MCF 10A (cell line): ENCODE measurements around the gene MAGEB2. TPM values are rescaled to one million over a fixed set of nuclear protein-coding genes. Genes with fewer than 3 reads are reported as not detected.

Experiments used
- BruUV-seq: library from RNA; stranded (reverse); fragments of 400-500 nt; replicated peaks from 2 replicates; lab custom pipeline; 2021; lab: Mats Ljungman, UMichigan
- CTCF ChIA-PET: fragments of 300-600 bp; sonication (Branson Sonifier 250); formaldehyde crosslinking; extraction: SDS; loops from one replicate; lab custom pipeline; 2021; ENCODE audit warnings: antibody characterized with exemption, inconsistent platforms; lab: Yijun Ruan, JAX
- POLR2A ChIA-PET: fragments of 300-600, 350-650 bp; sonication (Branson Sonifier 250); formaldehyde crosslinking; extraction: SDS; loops from one replicate; lab custom pipeline; 2020; ENCODE audit warnings: antibody characterized with exemption, inconsistent platforms; lab: Yijun Ruan, JAX
- DNase-seq: peaks from one replicate; pipeline ENCODE4 v3.0.0-alpha.2; 2018; ENCODE audit not compliant: unreplicated experiment
- H3K27ac Mint-ChIP-seq: one replicate; pipeline ENCODE4 v1.8.0; 2022; ENCODE audit warnings: mild to moderate bottlenecking, low read depth, mixed read lengths; ENCODE audit not compliant: unreplicated experiment
- H3K27me3 Mint-ChIP-seq: one replicate; pipeline ENCODE4 v1.8.0; 2022; ENCODE audit warnings: mixed read lengths; ENCODE audit not compliant: insufficient read depth, unreplicated experiment
- H3K36me3 Mint-ChIP-seq: one replicate; pipeline ENCODE4 v1.8.0; 2022; ENCODE audit warnings: mild to moderate bottlenecking, moderate library complexity, mixed read lengths; ENCODE audit not compliant: insufficient read depth, unreplicated experiment
- H3K4me1 Mint-ChIP-seq: one replicate; pipeline ENCODE4 v1.8.0; 2022; ENCODE audit warnings: mixed read lengths; ENCODE audit not compliant: insufficient read depth, unreplicated experiment
- H3K4me3 Mint-ChIP-seq: one replicate; pipeline ENCODE4 v1.8.0; 2022; ENCODE audit warnings: mild to moderate bottlenecking, moderate library complexity, mixed read lengths; ENCODE audit not compliant: unreplicated experiment
- H3K9me3 Mint-ChIP-seq: one replicate; pipeline ENCODE4 v1.8.0; 2022; ENCODE audit warnings: mixed read lengths; ENCODE audit not compliant: unreplicated experiment
- intact Hi-C: fragments of 100-400 bp; cut with micrococcal nuclease; formaldehyde crosslinking; loops from 2 replicates; pipeline ENCODE4 v1.14.1; 2022
- total RNA-seq: library from RNA; stranded (reverse); gene quantifications from 2 replicates; pipeline ENCODE4 v1.2.3, GENCODE V29; 2022
- TF ChIP-seq, protein P1 (sequence below): fragments of 200-600 bp; IDR thresholded peaks from one replicate; pipeline ENCODE4 v1.8.0; 2022; ENCODE audit warnings: antibody characterized with exemption, mild to moderate bottlenecking; ENCODE audit not compliant: unreplicated experiment

The MAGEB2 gene
- total RNA-seq, 1 experiment from 2014 or later = not detected

DNA sequence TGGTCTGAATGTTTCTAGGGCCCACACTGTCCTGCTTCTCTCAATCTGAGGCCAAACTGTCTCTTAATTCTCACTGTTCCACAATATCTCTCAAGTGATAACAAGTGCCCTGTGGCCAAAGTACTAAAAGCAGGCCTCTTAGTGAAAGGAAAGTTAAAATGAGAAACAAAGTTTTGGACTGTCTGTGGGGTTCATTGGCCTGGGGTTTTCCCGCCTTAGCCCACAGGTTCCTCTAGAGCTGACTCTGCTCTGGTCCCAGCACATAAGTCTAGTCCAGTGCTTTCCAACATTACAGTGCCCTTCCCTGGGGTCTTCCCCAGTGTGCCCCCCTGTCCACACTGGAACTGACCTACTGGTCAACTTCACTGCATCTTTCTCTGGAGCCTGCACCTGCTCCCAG, 37.9 kb downstream of the MAGEB2 start:
- Mint-ChIP-seq H3K27ac (no peak overlapping the region), H3K36me3 (no peaks in the 10 kb centered on the region), H3K27me3 (peaks cover 5% of the 10 kb centered on the region), H3K9me3 (no peaks in the 10 kb centered on the region), H3K4me3 (no peak overlapping the region), H3K4me1 (no peaks in the 10 kb centered on the region)
- no TSS peak for BruUV-seq
- ChIA-PET CTCF (interaction anchor here (0.6 kb wide), 1 partner anchor 14 kb away, joined by 3 read pairs; no protein-coding TSS in a partner anchor), POLR2A (no interaction called here)
- intact Hi-C loops = no loop called here
- DNase-seq = no peak
- TF ChIP-seq, protein P1, sequence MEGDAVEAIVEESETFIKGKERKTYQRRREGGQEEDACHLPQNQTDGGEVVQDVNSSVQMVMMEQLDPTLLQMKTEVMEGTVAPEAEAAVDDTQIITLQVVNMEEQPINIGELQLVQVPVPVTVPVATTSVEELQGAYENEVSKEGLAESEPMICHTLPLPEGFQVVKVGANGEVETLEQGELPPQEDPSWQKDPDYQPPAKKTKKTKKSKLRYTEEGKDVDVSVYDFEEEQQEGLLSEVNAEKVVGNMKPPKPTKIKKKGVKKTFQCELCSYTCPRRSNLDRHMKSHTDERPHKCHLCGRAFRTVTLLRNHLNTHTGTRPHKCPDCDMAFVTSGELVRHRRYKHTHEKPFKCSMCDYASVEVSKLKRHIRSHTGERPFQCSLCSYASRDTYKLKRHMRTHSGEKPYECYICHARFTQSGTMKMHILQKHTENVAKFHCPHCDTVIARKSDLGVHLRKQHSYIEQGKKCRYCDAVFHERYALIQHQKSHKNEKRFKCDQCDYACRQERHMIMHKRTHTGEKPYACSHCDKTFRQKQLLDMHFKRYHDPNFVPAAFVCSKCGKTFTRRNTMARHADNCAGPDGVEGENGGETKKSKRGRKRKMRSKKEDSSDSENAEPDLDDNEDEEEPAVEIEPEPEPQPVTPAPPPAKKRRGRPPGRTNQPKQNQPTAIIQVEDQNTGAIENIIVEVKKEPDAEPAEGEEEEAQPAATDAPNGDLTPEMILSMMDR = no peak

DNA sequence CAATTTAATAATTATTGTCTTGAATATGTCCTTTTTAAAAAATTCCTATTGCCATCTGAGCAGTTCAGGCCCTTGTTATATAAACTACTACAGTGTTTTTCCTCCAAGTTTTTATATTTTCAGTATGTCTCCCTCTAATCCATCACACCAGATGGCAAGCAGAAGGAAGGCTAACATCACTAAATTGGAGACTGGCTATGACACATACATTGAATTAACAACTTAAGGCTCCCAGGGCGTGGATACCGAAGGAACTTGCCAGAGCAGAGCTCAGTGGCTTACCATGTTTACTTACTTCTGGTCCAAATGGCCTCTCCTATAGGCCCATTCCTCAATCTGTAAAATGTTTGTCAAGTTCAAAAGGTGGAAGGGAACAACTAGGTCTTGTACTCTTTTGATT, 44.6 kb downstream of the MAGEB2 start:
- H3K4me1 Mint-ChIP-seq = no peaks in the 10 kb centered on the region

DNA sequence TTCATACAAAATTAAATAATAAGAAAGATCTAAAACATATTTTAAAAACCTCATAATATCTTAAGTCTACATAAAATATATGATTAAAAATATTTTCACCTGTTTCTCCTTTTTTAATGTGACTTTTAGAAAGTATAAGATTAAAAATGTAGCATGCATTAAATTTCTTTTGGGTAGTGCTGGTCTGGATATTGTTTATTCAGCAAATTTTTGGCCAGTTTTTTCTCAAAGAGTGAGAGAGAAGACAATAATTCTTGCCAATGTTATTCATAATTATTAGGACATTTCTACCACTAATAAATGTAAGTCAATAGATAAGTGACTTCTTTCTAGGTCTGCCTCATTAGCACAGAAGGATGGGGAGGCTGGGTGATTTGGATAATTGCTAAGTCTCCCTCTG, 45.6 kb downstream of the MAGEB2 start:
- Mint-ChIP-seq H3K27ac (no peak overlapping the region), H3K4me1 (no peaks in the 10 kb centered on the region), H3K4me3 (no peak overlapping the region), H3K9me3 (no peaks in the 10 kb centered on the region), H3K36me3 (no peaks in the 10 kb centered on the region), H3K27me3 (peaks cover 23% of the 10 kb centered on the region)
- TF ChIP-seq, protein P1 = no peak
- POLR2A ChIA-PET = no interaction called here
- CTCF ChIA-PET = no interaction called here
- no TSS peak for BruUV-seq
- DNase-seq = no peak
- intact Hi-C loops = no loop called here

More for the DNA sequence above, 44.6 kb downstream of the MAGEB2 start:
- no peaks in the 10 kb centered on the region for H3K36me3 Mint-ChIP-seq
- ChIA-PET CTCF (no interaction called here), POLR2A (no interaction called here)
- H3K27me3 Mint-ChIP-seq = peaks cover 12% of the 10 kb centered on the region
- intact Hi-C loops = no loop called here
- no peak for DNase-seq
- TF ChIP-seq, protein P1 = no peak
- no TSS peak for BruUV-seq
- no peak overlapping the region for H3K4me3 Mint-ChIP-seq
- H3K9me3 Mint-ChIP-seq = no peaks in the 10 kb centered on the region
- no peak overlapping the region for H3K27ac Mint-ChIP-seq

DNA sequence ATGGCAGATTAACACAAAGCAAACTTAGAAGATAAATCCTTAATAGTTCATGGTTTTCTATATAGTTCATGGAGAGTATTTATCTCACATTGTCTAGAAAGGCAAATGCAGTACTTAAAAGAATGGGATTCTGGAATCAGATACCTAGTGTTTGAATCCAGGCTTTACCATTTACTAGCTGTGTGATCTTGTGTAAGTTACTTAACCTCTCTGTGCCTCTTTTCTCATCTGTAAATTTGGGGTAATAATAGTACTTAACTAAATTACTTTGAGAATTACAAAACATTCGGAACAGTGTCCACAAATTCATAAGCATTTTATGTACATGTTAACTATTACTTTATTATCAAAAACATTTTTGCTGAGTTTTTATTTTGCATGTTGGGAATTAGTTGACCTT, 47.4 kb downstream of the MAGEB2 start:
- H3K27me3 Mint-ChIP-seq = peaks cover 25% of the 10 kb centered on the region
- no peak for DNase-seq
- H3K4me3 Mint-ChIP-seq = no peak overlapping the region
- CTCF ChIA-PET = interaction anchor here (1.2 kb wide), 1 partner anchor 14 kb away, joined by 3 read pairs; no protein-coding TSS in a partner anchor
- H3K4me1 Mint-ChIP-seq = no peaks in the 10 kb centered on the region
- POLR2A ChIA-PET = no interaction called here
- no TSS peak for BruUV-seq
- TF ChIP-seq, protein P1 = no peak
- no peaks in the 10 kb centered on the region for H3K9me3 Mint-ChIP-seq
- intact Hi-C loops = no loop called here
- H3K36me3 Mint-ChIP-seq = no peaks in the 10 kb centered on the region
- no peak overlapping the region for H3K27ac Mint-ChIP-seq

Other genes starting within 250 kb of the MAGEB2 start
- not detected in 2 replicates for gene MAGEB3, start 15.1 kb downstream of the MAGEB2 start, total RNA-seq
- gene MAGEB4, start 26.4 kb downstream of the MAGEB2 start, total RNA-seq = not detected in 2 replicates
- not detected in 2 replicates for gene MAGEB1, start 31.6 kb downstream of the MAGEB2 start, total RNA-seq
- gene NR0B1, start 93.8 kb downstream of the MAGEB2 start, total RNA-seq = not detected in 2 replicates